HepG2 (cell line): ENCODE measurements around the gene ITGB3. TPM values are rescaled to one million over a fixed set of nuclear protein-coding genes. Genes with fewer than 3 reads are reported as not detected.
A peak's percentile ranks its signal among the peaks of the same experiment; 100 is the strongest.

Experiments used
- AHR ChIP-seq: IDR thresholded peaks from 2 replicates; pipeline ENCODE4 v1.6.1; 2018; ENCODE audit warnings: missing genetic modification reagents, missing compliant biosample characterization
- ARNTL ChIP-seq: sonication (generic); formaldehyde crosslinking; IDR thresholded peaks from 2 replicates; pipeline ENCODE4 v1.4.0; 2020; ENCODE audit warnings: mild to moderate bottlenecking, missing genetic modification reagents
- GATAD1 ChIP-seq: IDR thresholded peaks from 2 replicates; pipeline ENCODE4 v1.6.1; 2016; ENCODE audit warnings: missing genetic modification reagents, missing compliant biosample characterization
- HDAC2 ChIP-seq: sonication (generic); formaldehyde crosslinking; IDR thresholded peaks from 2 replicates; pipeline ENCODE4 v1.4.0; 2020; ENCODE audit warnings: missing genetic modification reagents
- HNF1B ChIP-seq: sonication (generic); formaldehyde crosslinking; IDR thresholded peaks from 2 replicates; pipeline ENCODE4 v1.5.1; 2020; ENCODE audit warnings: mild to moderate bottlenecking, moderate library complexity, missing genetic modification reagents
- HOMEZ ChIP-seq: IDR thresholded peaks from 2 replicates; pipeline ENCODE4 v1.6.1; 2016; ENCODE audit warnings: low read depth
- JARID2 ChIP-seq: sonication (generic); formaldehyde crosslinking; IDR thresholded peaks from 2 replicates; pipeline ENCODE4 v1.8.1; 2023; ENCODE audit warnings: missing genetic modification reagents, inconsistent platforms; ENCODE audit not compliant: insufficient replicate concordance
- JUNB ChIP-seq: sonication (generic); formaldehyde crosslinking; IDR thresholded peaks from 2 replicates; pipeline ENCODE4 v1.8.0; 2022; ENCODE audit warnings: missing genetic modification reagents, mild to moderate bottlenecking, borderline replicate concordance
- MAFG ChIP-seq: sonication (generic); formaldehyde crosslinking; IDR thresholded peaks from 2 replicates; pipeline ENCODE4 v1.5.1; 2020; ENCODE audit warnings: mild to moderate bottlenecking, missing genetic modification reagents
- NCOA2 ChIP-seq: sonication (generic); formaldehyde crosslinking; IDR thresholded peaks from 2 replicates; pipeline ENCODE4 v1.8.0; 2022; ENCODE audit warnings: inconsistent platforms
- PCBP2 ChIP-seq: fragments of 200-400 bp; formaldehyde crosslinking; optimal IDR thresholded peaks from 2 replicates; pipeline ENCODE3; 2018; ENCODE audit warnings: low read length, low read depth; ENCODE audit not compliant: poor library complexity, severe bottlenecking
- RARA ChIP-seq: IDR thresholded peaks from 2 replicates; pipeline ENCODE4 v1.6.1; 2016; ENCODE audit warnings: missing genetic modification reagents, missing compliant biosample characterization
- SALL1 ChIP-seq: sonication (generic); formaldehyde crosslinking; IDR thresholded peaks from 2 replicates; pipeline ENCODE4 v1.8.0; 2022; ENCODE audit warnings: mild to moderate bottlenecking, missing genetic modification reagents
- STAT5B ChIP-seq: sonication (generic); formaldehyde crosslinking; IDR thresholded peaks from 2 replicates; pipeline ENCODE4 v1.4.0; 2020; ENCODE audit warnings: missing genetic modification reagents
- TBX3 ChIP-seq: fragments of 450-650 bp; IDR thresholded peaks from 2 replicates; pipeline ENCODE4 v1.6.1; 2017; ENCODE audit warnings: antibody characterized with exemption, mild to moderate bottlenecking, inconsistent platforms, borderline replicate concordance
- ZBED4 ChIP-seq: sonication (generic); formaldehyde crosslinking; IDR thresholded peaks from 2 replicates; pipeline ENCODE4 v1.4.0; 2020; ENCODE audit warnings: missing genetic modification reagents, borderline replicate concordance
- ZFX ChIP-seq: sonication (generic); formaldehyde crosslinking; IDR thresholded peaks from 2 replicates; pipeline ENCODE4 v1.4.0; 2020; ENCODE audit warnings: mild to moderate bottlenecking, low read depth, missing genetic modification reagents, moderate library complexity
- ZFY ChIP-seq: sonication (generic); formaldehyde crosslinking; IDR thresholded peaks from 2 replicates; pipeline ENCODE4 v1.4.0; 2020; ENCODE audit warnings: missing genetic modification reagents
- ZNF205 ChIP-seq: IDR thresholded peaks from 2 replicates; pipeline ENCODE4 v1.6.1; 2018; ENCODE audit warnings: missing biosample characterization, missing genetic modification reagents
- ZNF331 ChIP-seq: sonication (generic); formaldehyde crosslinking; IDR thresholded peaks from 2 replicates; pipeline ENCODE4 v1.4.0; 2020; ENCODE audit warnings: missing genetic modification reagents
- ZNF644 ChIP-seq: IDR thresholded peaks from 2 replicates; pipeline ENCODE4 v1.6.1; 2016; ENCODE audit warnings: low read depth
- ZNF772 ChIP-seq: sonication (generic); formaldehyde crosslinking; IDR thresholded peaks from 2 replicates; pipeline ENCODE4 v1.5.0; 2020; ENCODE audit warnings: mild to moderate bottlenecking, missing genetic modification reagents
- ZNF841 ChIP-seq: sonication (generic); formaldehyde crosslinking; IDR thresholded peaks from 2 replicates; pipeline ENCODE4 v1.8.1; 2023; ENCODE audit warnings: missing genetic modification reagents, borderline replicate concordance
- polyA plus RNA-seq, 8 experiments: library from polyadenylated mRNA; depleted of rRNA in 3 of 8; stranded (reverse) in 7 of 8; unstranded in 1 of 8; fragments of >200 nt; fragmentation: Illumina TruSeq in 4 of 8; extraction: Trizol in 4 of 8; gene quantifications; 2 replicates each; pipeline versions ENCODE4 v1.2.1 to v1.2.3, GENCODE V29; 2011 to 2016; ENCODE audit warnings: low read depth in 4 of 8, missing spikeins in 1 of 8, mixed read lengths in 1 of 8; ENCODE audit not compliant: insufficient read depth in 1 of 8
- total RNA-seq, 5 experiments: library from RNA; depleted of rRNA; stranded (reverse); fragments of >200 nt; fragmentation: Illumina TruSeq; extraction: Trizol; gene quantifications; 2 replicates each; pipeline ENCODE4 v1.2.3, GENCODE V29; 2016; ENCODE audit warnings: low read depth in 1 of 5

Gene ITGB3
- total and polyA plus RNA-seq, 2 of the 13 experiments (the other 11 are each of a cell fraction or from before 2014, with no cell fraction given), result 0.09 to 0.31 TPM

DNA sequence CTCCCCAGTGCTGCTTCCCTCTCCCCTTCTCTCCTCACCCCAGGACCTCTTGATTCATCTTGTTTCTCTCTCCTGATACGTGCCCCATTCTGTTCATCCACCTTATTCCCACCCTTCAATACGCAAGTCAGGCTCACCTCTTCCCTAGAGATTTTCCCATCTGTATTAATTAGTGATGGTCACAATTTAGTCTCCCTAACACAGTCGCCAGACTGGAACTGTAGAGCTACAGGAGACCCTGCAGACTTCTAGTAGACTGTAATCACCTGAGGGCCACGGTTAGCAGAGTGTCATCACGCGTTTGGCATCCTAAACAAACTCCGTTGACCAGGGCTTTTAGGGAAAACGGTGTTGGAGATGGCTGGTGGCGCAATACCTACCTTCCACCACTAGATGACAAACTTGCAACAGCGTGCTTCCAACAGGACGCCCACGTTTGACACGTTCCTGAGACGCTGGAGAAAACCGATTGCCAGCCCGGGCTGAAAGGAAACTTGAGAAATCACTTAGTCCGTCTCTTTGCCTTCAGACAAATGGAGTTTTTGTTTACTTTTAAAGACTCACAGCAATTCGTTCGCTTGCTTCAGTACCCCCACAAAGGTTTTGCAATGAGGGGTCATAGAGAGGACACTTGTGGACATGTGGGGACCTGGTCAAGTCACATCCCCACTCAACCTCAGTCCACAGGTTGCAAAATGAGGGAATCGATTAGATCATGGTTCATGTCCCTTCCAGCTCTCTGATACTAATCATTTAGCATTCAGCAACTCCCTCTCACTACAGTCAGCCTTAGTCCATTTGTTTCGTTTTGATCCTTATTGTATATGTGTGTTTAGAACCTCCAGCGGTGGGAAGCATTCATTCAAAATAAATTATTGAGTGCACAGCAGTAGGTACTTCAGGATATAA lies 23.8 kb upstream of the ITGB3 start (continued):
- peak; percentile 84 for TF ChIP-seq HDAC2 (CRISPR knock-in tag)
- TF ChIP-seq PCBP2, result no peak
- peak; percentile 31 for TF ChIP-seq NCOA2 (CRISPR knock-in tag)
- 0 out of 2 replicates have a peak, but pooled peaks have one; percentile 23 for TF ChIP-seq ZFX (CRISPR knock-in tag)
- peak; percentile 59; the same call in 1 of the 2 replicates for TF ChIP-seq ZNF205 (CRISPR knock-in tag)
- 0 out of 2 replicates have a peak, but pooled peaks have one; percentile 22 for TF ChIP-seq ZNF772 (CRISPR knock-in tag)
- peak; percentile 62; the same call in 1 of the 2 replicates for TF ChIP-seq HOMEZ (CRISPR knock-in tag)
- TF ChIP-seq ZBED4 (CRISPR knock-in tag), result peak; percentile 49; the same call in 1 of the 2 replicates
- peak; percentile 95 for TF ChIP-seq RARA (CRISPR knock-in tag)
- no peak for TF ChIP-seq JARID2 (CRISPR knock-in tag)
- no peak for TF ChIP-seq ZNF841 (CRISPR knock-in tag)
- TF ChIP-seq STAT5B, result 0 out of 2 replicates have a peak, but pooled peaks have one; percentile 21
- TF ChIP-seq AHR, result peak; percentile 85
- peak; percentile 83 for TF ChIP-seq SALL1 (CRISPR knock-in tag)
- no peak for TF ChIP-seq MAFG (CRISPR knock-in tag)
- TF ChIP-seq ZNF331, result peak; percentile 44; the same call in 1 of the 2 replicates
- TF ChIP-seq JUNB (CRISPR knock-in tag), result no peak
- peak; percentile 51; the same call in 1 of the 2 replicates for TF ChIP-seq GATAD1 (CRISPR knock-in tag)
- peak; percentile 11; the same call in 1 of the 2 replicates for TF ChIP-seq TBX3
- peak; percentile 30; the same call in 1 of the 2 replicates for TF ChIP-seq ZNF644 (CRISPR knock-in tag)
- TF ChIP-seq ARNTL (CRISPR knock-in tag), result peak; percentile 61; the same call in 1 of the 2 replicates
- no peak for TF ChIP-seq ZFY
- TF ChIP-seq HNF1B (CRISPR knock-in tag), result peak; percentile 77; the same call in 1 of the 2 replicates
